ENCODE data around the gene TMEM200B. TPM values are rescaled to one million over a fixed set of nuclear protein-coding genes. Genes with fewer than 3 reads are reported as not detected.
A peak's percentile ranks its signal among the peaks of the same experiment; 100 is the strongest.

Gene TMEM200B
- total and polyA plus RNA-seq, 3 donors from 2014 or later: 35.6 to 41.3 (median 40.3) TPM

DNA sequence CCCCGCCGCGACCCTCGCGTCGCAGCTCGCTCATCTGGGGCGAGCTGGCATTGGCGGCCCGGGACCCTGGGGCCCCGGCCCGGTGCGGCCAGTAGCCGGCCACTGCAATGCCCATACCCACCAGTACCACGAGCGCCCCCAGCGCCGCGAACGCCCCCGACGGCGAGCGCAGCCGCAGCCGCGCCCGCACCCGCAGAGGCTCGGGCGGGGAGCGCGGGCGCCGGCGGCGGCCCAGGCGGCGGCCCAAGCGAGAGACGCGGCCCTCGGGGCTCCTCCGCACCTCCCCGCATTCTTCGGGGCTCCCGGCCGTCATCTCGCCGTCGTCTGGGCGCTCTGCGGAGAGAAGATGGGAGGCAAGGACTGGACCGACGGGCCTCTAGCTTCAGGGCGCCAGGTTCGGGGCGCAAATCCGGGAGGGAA, 2.2 kb downstream of the TMEM200B start:
- WGBS, 2 donors: 23% methylated on average over 7 of the region's 59 CpGs; no CpG with 5 or more reads in 1 of the 2 donors
- peaks cover 26% of the 10 kb centered on the region for H3K4me1 ChIP-seq
- no peak for TF ChIP-seq POLR2A (IDR thresholded peaks at IDR 0.05)
- TF ChIP-seq, protein P1, sequence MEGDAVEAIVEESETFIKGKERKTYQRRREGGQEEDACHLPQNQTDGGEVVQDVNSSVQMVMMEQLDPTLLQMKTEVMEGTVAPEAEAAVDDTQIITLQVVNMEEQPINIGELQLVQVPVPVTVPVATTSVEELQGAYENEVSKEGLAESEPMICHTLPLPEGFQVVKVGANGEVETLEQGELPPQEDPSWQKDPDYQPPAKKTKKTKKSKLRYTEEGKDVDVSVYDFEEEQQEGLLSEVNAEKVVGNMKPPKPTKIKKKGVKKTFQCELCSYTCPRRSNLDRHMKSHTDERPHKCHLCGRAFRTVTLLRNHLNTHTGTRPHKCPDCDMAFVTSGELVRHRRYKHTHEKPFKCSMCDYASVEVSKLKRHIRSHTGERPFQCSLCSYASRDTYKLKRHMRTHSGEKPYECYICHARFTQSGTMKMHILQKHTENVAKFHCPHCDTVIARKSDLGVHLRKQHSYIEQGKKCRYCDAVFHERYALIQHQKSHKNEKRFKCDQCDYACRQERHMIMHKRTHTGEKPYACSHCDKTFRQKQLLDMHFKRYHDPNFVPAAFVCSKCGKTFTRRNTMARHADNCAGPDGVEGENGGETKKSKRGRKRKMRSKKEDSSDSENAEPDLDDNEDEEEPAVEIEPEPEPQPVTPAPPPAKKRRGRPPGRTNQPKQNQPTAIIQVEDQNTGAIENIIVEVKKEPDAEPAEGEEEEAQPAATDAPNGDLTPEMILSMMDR (IDR thresholded peaks at IDR 0.05): peak in 1 of 3 experiments; percentile 23
- intact Hi-C loops (cut with DNase I; ENCODE audit: low total_unique reads): loop anchor here (5.0 kb wide), 1 partner anchor 61 kb away; the partner anchor contains the start of gene SRSF4
- no peak for DNase-seq
- H3K36me3 ChIP-seq (ENCODE audit: low read depth, missing control alignments): no peaks in the 10 kb centered on the region
- no peaks in the 10 kb centered on the region for H3K27me3 ChIP-seq
- peak overlapping the region; percentile 56 to 80 for H3K4me3 ChIP-seq
- peak overlapping the region; percentile 96 to 98 for H3K27ac ChIP-seq
- no peaks in the 10 kb centered on the region for H3K9me3 ChIP-seq

DNA sequence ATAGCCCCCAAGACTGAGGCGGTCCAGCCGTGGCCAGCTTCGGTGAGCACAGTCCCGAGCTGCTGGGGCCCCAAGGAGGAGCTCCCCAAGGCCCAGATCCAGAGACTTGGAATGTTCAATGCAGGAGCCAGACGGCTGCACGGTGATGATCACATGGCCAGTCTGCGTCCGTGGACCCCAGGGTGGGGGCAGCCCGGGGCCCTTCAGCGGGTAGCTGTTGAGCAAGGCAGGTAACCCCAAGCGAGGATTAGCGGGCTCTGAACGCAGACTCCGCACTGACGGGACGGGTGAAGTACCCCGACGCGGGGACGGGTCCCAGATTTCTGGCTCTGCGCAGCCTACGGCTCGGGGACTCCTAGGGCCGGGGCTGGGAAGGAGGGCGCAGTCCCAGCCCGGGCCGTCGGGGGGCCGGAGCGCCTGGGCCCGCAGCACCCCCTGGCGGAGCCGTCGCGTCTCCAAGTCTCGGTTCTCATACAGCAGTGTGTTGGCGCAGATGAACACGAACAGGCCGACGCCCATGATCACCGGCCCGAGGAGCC, 2.7 kb downstream of the TMEM200B start:
- peak; percentile 65 for DNase-seq
- TF ChIP-seq POLR2A (IDR thresholded peaks at IDR 0.05): no peak
- TF ChIP-seq, protein P1 (IDR thresholded peaks at IDR 0.05): peak; percentile 38 to 56 (median 51)
- peaks cover 24% of the 10 kb centered on the region for H3K4me1 ChIP-seq
- no peaks in the 10 kb centered on the region for H3K27me3 ChIP-seq
- H3K27ac ChIP-seq: peak overlapping the region; percentile 50 to 96
- no peaks in the 10 kb centered on the region for H3K9me3 ChIP-seq
- peak overlapping the region; percentile 56 to 80 for H3K4me3 ChIP-seq
- 49 to 62% methylated on average over 16 to 31 of the region's 42 CpGs for WGBS, 2 donors
- intact Hi-C loops (cut with DNase I; ENCODE audit: low total_unique reads): loop anchor here (5.0 kb wide), 1 partner anchor 61 kb away; the partner anchor contains the start of gene SRSF4
- no peaks in the 10 kb centered on the region for H3K36me3 ChIP-seq (ENCODE audit: low read depth, missing control alignments)

DNA sequence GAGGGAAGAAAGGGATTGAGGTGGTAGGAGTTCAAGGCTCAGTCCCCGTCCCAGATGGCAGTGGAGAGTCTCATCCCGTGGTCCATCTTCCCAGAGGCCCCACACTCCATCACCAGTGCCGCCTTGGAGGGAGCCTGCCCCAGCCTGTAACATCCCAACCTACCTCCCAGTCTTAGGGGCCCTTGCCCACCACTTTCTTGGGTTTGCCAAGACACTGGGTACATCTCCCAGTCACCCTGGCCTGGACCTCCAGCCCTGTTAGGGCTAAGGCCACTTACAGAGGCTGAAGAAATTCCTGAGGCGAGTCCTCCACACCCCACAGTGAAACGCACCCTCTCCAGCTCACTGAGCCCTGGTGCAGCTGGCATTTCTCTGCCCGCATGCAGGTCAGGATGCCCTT, 3.3 kb downstream of the TMEM200B start:
- WGBS, 2 donors: 76 to 84% methylated on average over 3 to 6 of the region's 6 CpGs
- intact Hi-C loops (cut with DNase I; ENCODE audit: low total_unique reads): loop anchor here (5.0 kb wide), 1 partner anchor 62 kb away; the partner anchor contains the start of gene SRSF4
- TF ChIP-seq, protein P1 (IDR thresholded peaks at IDR 0.05): no peak
- TF ChIP-seq POLR2A (IDR thresholded peaks at IDR 0.05): no peak
- Histone ChIP-seq H3K4me1 (peaks cover 19% of the 10 kb centered on the region), H3K36me3 (ENCODE audit: low read depth, missing control alignments) (no peaks in the 10 kb centered on the region), H3K27me3 (no peaks in the 10 kb centered on the region), H3K9me3 (no peaks in the 10 kb centered on the region), H3K27ac (no peak overlapping the region), H3K4me3 (no peak overlapping the region)
- no peak for DNase-seq

DNA sequence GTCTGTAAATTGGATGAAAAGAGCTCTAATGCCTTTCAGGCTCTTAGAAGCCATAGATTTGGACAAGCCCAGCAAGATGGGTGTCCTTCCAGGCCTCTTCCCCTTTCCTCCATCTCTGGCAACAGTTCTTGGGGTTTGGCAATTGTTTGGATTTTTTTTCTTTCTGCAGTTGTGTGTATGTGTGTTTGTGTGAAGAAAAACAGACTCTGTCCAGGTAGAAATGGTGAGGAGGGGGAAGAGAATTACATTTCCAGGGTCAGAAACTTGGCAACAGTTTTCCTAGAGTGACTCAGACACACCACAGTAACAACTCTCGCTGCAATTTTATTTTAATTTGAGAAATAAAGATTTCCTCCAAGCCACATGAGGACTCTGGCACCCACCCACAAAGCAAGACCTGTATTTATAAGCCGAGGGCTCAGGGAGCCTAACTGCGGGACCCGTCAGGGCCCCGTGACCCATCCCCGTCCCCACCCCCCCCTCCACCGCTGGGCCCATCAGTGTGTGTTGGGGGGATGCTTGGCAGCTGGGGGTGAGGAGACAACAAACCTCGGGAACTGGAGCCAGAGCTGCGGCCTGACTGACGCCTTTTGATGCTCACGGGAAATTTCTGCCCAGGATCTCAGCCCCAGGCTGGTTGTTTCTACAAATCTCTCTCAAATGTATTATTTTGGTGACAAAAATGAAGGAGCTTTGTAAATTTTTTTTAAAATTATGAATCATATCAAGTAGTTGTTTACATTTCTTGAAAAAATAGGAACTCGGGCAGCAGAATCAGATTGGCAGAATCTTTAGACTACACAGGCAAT, 4.4 kb downstream of the TMEM200B start:
- no peak overlapping the region for H3K27ac ChIP-seq
- no peak for TF ChIP-seq POLR2A (IDR thresholded peaks at IDR 0.05)
- TF ChIP-seq, protein P1 (IDR thresholded peaks at IDR 0.05): no peak
- 80 to 89% methylated on average over 12 of the region's 12 CpGs for WGBS, 2 donors
- intact Hi-C loops (cut with DNase I; ENCODE audit: low total_unique reads): no loop called here
- no peaks in the 10 kb centered on the region for H3K27me3 ChIP-seq
- H3K9me3 ChIP-seq: no peaks in the 10 kb centered on the region
- peaks cover 14% of the 10 kb centered on the region for H3K4me1 ChIP-seq
- H3K4me3 ChIP-seq: no peak overlapping the region
- DNase-seq: no peak
- H3K36me3 ChIP-seq (ENCODE audit: low read depth, missing control alignments): no peaks in the 10 kb centered on the region

Measured in testis (tissue), 3 donors.